ENCODE results near the gene EDAR. TPM values are rescaled to one million over a fixed set of nuclear protein-coding genes. Genes with fewer than 3 reads are reported as not detected.

EDAR gene
- total and polyA plus RNA-seq, 2 of the 8 experiments (the other 6 are each of a cell fraction or from before 2014, with no cell fraction given): not detected

DNA sequence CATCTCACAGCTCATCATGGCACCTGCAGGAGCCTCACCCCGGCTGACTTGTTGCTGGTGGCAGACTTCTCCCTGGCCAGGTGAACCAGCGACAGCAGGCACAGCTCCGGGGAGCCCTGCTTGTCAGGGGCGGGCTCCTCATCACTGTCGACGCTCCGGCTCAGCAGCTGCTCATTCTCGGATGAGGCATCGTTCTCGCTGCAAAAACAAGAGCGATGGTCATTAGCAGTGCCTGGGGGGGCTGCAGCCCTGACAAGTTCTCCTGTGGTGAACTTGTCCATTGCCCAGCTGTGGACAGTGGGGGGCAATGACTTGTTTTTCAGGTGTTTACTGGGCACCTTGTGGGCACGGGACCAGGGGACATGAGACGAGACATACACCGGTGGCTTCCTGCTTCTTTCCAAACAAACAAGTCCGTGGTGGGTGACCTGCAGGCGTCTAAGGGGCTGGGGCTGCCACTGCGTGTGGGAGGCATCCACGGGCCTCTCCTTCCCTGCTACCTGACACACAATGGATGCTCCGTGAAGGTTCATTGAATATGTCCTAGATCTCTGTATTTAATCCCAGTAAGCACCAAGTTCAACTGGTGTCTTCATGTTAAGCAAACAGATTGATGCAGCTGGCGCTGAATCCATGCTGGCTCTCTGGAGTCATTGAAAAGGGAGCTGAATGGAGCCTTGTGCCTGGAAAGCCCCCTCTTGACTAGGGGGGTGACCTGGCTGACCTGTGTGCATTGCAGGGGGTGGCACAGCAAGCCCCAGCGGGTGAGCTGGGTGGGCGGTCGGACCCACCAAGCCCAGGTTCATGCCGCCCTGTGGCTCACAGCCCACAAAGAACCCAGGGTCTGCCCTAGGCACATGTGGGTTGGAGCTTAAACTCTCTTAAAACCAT is 81.0 kb downstream of the EDAR start (continued):
- TF ChIP-seq, protein P1, sequence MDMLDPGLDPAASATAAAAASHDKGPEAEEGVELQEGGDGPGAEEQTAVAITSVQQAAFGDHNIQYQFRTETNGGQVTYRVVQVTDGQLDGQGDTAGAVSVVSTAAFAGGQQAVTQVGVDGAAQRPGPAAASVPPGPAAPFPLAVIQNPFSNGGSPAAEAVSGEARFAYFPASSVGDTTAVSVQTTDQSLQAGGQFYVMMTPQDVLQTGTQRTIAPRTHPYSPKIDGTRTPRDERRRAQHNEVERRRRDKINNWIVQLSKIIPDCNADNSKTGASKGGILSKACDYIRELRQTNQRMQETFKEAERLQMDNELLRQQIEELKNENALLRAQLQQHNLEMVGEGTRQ (IDR thresholded peaks at IDR 0.05; ENCODE audit: low read length): no peak
- TF ChIP-seq, protein P2, sequence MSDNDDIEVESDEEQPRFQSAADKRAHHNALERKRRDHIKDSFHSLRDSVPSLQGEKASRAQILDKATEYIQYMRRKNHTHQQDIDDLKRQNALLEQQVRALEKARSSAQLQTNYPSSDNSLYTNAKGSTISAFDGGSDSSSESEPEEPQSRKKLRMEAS (IDR thresholded peaks at IDR 0.05): no peak
- no peak for TF ChIP-seq FOSL1 (IDR thresholded peaks at IDR 0.05; ENCODE audit: insufficient read depth, low read depth, low read length)
- TF ChIP-seq JUND (IDR thresholded peaks at IDR 0.05; ENCODE audit: low read length): no peak
- no peak for TF ChIP-seq GTF2F1 (IDR thresholded peaks at IDR 0.05; ENCODE audit: borderline replicate concordance, low read depth, low read length)

Measured in H1 (cell line).